ENCODE results near the gene IMMP2L. TPM values are rescaled to one million over a fixed set of nuclear protein-coding genes. Genes with fewer than 3 reads are reported as not detected.

Gene IMMP2L
- total RNA-seq, 1 experiment from 2014 or later: 8.8 TPM

DNA sequence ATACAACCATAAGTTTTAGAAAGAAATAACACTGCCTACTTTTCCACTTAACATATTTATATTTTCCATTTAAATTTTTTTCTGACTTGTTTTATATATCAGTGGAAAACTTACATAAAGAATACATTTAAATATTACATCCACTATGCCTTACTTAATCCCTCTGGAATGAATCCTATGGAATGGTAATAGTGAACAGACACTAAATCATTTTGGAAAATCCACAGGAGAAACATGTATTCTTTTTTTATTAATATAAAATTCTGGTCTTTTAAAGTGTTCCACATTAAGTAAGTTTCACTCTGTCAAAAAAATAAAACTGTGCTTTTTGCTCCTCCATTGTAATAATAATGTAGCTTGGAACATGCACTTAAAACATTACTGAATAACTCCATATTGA, 708.1 kb downstream of the IMMP2L start:
- in situ Hi-C loops (cut with HindIII; ENCODE audit: low pct_unique_long_range_greater_than_20kb, low sequenced_read_pairs): no loop called here
- no peaks in the 10 kb centered on the region for H3K27me3 ChIP-seq (ENCODE audit: control insufficient read depth, insufficient read depth, low read length)
- ATAC-seq: no peak
- intact Hi-C loops (cut with micrococcal nuclease; ENCODE audit: unreplicated experiment): no loop called here
- DNase-seq (ENCODE audit: low read depth, low spot score): no peak
- ChIA-PET POLR2A (no interaction called here), CTCF (no interaction called here)
- TF ChIP-seq CTCF (IDR thresholded peaks at IDR 0.05) (no peak), POLR2AphosphoS5 (IDR thresholded peaks at IDR 0.05; ENCODE audit: low read depth, low read length) (no peak), SIN3A (IDR thresholded peaks at IDR 0.05; ENCODE audit: borderline replicate concordance, insufficient read depth, low read depth, low read length) (no peak), TCF7L2 (IDR thresholded peaks at IDR 0.05; ENCODE audit: low read depth, low read length) (no peak)
- TF ChIP-seq, protein P1, sequence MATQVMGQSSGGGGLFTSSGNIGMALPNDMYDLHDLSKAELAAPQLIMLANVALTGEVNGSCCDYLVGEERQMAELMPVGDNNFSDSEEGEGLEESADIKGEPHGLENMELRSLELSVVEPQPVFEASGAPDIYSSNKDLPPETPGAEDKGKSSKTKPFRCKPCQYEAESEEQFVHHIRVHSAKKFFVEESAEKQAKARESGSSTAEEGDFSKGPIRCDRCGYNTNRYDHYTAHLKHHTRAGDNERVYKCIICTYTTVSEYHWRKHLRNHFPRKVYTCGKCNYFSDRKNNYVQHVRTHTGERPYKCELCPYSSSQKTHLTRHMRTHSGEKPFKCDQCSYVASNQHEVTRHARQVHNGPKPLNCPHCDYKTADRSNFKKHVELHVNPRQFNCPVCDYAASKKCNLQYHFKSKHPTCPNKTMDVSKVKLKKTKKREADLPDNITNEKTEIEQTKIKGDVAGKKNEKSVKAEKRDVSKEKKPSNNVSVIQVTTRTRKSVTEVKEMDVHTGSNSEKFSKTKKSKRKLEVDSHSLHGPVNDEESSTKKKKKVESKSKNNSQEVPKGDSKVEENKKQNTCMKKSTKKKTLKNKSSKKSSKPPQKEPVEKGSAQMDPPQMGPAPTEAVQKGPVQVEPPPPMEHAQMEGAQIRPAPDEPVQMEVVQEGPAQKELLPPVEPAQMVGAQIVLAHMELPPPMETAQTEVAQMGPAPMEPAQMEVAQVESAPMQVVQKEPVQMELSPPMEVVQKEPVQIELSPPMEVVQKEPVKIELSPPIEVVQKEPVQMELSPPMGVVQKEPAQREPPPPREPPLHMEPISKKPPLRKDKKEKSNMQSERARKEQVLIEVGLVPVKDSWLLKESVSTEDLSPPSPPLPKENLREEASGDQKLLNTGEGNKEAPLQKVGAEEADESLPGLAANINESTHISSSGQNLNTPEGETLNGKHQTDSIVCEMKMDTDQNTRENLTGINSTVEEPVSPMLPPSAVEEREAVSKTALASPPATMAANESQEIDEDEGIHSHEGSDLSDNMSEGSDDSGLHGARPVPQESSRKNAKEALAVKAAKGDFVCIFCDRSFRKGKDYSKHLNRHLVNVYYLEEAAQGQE (IDR thresholded peaks at IDR 0.05; ENCODE audit: insufficient read depth in 1 of 2, low read depth in 2 of 2, low read length in 1 of 2): no peak
- H3K27ac ChIP-seq (ENCODE audit: low read length): no peak overlapping the region
- no TSS peak for BruUV-seq (replicated peaks)
- no peaks in the 10 kb centered on the region for H3K4me1 ChIP-seq (ENCODE audit: control insufficient read depth, insufficient read depth, low read length)
- no peak overlapping the region for H3K4me3 ChIP-seq (ENCODE audit: low read depth in 2 of 2, low read length in 2 of 2)
- H3K9me3 ChIP-seq (ENCODE audit: control insufficient read depth, insufficient read depth, low read depth, low read length): no peaks in the 10 kb centered on the region
- no peaks in the 10 kb centered on the region for H3K36me3 ChIP-seq (ENCODE audit: control insufficient read depth, insufficient read depth, low read length)

DNA sequence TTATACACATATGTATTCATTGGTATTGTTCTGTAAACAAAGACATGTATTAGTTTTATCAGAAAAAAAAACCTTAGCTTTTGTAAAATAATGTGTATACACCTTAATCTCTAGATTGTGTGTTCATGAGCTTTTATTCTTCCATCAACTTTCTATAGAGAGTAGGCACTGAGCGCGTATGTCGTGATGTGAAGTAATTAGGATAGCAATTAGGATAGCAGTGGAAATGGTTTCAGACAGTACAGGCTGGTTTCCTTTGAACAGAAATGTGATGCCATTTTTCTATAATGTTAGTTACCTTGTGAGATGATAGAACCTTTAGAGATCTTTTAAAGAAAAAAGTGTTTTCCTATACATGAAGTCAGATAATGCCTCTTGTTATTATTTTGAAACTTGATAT, 709.0 kb downstream of the IMMP2L start:
- no TSS peak for BruUV-seq (replicated peaks)
- CTCF ChIA-PET: no interaction called here
- H3K4me3 ChIP-seq (ENCODE audit: low read depth in 2 of 2, low read length in 2 of 2): no peak overlapping the region
- H3K27me3 ChIP-seq (ENCODE audit: control insufficient read depth, insufficient read depth, low read length): no peaks in the 10 kb centered on the region
- no peaks in the 10 kb centered on the region for H3K9me3 ChIP-seq (ENCODE audit: control insufficient read depth, insufficient read depth, low read depth, low read length)
- intact Hi-C loops (cut with micrococcal nuclease; ENCODE audit: unreplicated experiment) (no loop called here), in situ Hi-C loops (cut with HindIII; ENCODE audit: low pct_unique_long_range_greater_than_20kb, low sequenced_read_pairs) (no loop called here)
- no peaks in the 10 kb centered on the region for H3K36me3 ChIP-seq (ENCODE audit: control insufficient read depth, insufficient read depth, low read length)
- ATAC-seq: no peak
- POLR2A ChIA-PET: no interaction called here
- no peaks in the 10 kb centered on the region for H3K4me1 ChIP-seq (ENCODE audit: control insufficient read depth, insufficient read depth, low read length)
- DNase-seq (ENCODE audit: low read depth, low spot score): no peak
- H3K27ac ChIP-seq (ENCODE audit: low read length): no peak overlapping the region
- TF ChIP-seq, protein P1 (IDR thresholded peaks at IDR 0.05; ENCODE audit: insufficient read depth in 1 of 2, low read depth in 2 of 2, low read length in 1 of 2): no peak
- TF ChIP-seq SIN3A (IDR thresholded peaks at IDR 0.05; ENCODE audit: borderline replicate concordance, insufficient read depth, low read depth, low read length) (no peak), POLR2AphosphoS5 (IDR thresholded peaks at IDR 0.05; ENCODE audit: low read depth, low read length) (no peak), TCF7L2 (IDR thresholded peaks at IDR 0.05; ENCODE audit: low read depth, low read length) (no peak), CTCF (IDR thresholded peaks at IDR 0.05) (no peak)
